ENCODE data around the gene TSHZ1. TPM values are rescaled to one million over a fixed set of nuclear protein-coding genes. Genes with fewer than 3 reads are reported as not detected.

Gene TSHZ1
- total RNA-seq, 2 donors from 2014 or later, result 14.5 to 19.4 TPM

DNA sequence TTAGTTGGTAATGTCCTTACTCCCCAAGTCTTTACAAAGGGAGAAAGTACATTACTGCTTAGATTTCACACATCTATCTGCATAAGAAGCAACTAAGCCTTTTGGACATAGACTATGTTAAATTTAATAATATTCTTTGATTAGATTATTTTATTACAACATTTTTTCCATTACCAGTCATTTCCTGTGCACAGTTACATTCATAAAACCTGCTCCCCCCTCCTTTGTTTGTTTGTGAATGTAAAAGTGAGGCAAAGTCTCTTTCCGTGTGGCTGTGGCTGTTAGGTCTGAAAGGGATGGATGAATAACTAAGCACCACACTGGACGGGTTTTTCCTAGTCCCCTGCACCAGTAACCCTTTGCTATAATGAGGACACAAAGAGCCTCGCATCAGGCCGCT lies 11.3 kb upstream of the TSHZ1 start:
- Histone ChIP-seq H3K27ac (no peak overlapping the region), H3K4me3 (no peak overlapping the region)

DNA sequence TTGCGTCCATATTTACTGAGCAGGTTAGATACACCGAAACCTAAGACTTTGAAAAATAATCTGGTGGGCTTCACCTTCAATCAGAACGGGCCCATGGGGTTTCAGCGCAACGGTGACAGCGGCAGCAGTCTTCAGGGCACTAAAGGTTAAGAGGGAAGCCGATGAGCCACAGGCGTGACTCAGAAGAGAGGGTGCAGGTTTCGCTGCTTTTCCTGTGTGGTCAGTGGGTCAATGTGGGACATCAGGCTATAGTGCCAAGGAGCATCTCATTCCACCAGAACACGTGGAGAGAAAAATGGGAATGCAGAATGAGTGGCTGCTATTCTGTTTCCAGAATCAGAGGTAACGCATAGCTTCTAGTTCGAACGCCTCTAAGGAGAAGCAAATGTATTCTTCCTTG lies 10.5 kb upstream of the TSHZ1 start:
- no peak overlapping the region for H3K27ac ChIP-seq
- DNase-seq (ENCODE audit: low spot score), result no peak
- H3K4me1 ChIP-seq, result peaks cover 0 to 36% of the 10 kb centered on the region in 2 donors
- H3K36me3 ChIP-seq, result peaks cover 6% of the 10 kb centered on the region
- no peak overlapping the region for H3K4me3 ChIP-seq
- no peaks in the 10 kb centered on the region for H3K9me3 ChIP-seq
- TF ChIP-seq, protein P1, sequence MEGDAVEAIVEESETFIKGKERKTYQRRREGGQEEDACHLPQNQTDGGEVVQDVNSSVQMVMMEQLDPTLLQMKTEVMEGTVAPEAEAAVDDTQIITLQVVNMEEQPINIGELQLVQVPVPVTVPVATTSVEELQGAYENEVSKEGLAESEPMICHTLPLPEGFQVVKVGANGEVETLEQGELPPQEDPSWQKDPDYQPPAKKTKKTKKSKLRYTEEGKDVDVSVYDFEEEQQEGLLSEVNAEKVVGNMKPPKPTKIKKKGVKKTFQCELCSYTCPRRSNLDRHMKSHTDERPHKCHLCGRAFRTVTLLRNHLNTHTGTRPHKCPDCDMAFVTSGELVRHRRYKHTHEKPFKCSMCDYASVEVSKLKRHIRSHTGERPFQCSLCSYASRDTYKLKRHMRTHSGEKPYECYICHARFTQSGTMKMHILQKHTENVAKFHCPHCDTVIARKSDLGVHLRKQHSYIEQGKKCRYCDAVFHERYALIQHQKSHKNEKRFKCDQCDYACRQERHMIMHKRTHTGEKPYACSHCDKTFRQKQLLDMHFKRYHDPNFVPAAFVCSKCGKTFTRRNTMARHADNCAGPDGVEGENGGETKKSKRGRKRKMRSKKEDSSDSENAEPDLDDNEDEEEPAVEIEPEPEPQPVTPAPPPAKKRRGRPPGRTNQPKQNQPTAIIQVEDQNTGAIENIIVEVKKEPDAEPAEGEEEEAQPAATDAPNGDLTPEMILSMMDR (IDR thresholded peaks at IDR 0.05), result no peak
- no peaks in the 10 kb centered on the region for H3K27me3 ChIP-seq

More for the DNA sequence above, 11.3 kb upstream of the TSHZ1 start:
- H3K9me3 ChIP-seq, result no peaks in the 10 kb centered on the region
- H3K4me1 ChIP-seq, result peaks cover 0 to 30% of the 10 kb centered on the region in 2 donors
- H3K27me3 ChIP-seq, result no peaks in the 10 kb centered on the region
- no peak for DNase-seq (ENCODE audit: low spot score)
- peaks cover 6% of the 10 kb centered on the region for H3K36me3 ChIP-seq
- TF ChIP-seq, protein P1 (IDR thresholded peaks at IDR 0.05), result no peak

DNA sequence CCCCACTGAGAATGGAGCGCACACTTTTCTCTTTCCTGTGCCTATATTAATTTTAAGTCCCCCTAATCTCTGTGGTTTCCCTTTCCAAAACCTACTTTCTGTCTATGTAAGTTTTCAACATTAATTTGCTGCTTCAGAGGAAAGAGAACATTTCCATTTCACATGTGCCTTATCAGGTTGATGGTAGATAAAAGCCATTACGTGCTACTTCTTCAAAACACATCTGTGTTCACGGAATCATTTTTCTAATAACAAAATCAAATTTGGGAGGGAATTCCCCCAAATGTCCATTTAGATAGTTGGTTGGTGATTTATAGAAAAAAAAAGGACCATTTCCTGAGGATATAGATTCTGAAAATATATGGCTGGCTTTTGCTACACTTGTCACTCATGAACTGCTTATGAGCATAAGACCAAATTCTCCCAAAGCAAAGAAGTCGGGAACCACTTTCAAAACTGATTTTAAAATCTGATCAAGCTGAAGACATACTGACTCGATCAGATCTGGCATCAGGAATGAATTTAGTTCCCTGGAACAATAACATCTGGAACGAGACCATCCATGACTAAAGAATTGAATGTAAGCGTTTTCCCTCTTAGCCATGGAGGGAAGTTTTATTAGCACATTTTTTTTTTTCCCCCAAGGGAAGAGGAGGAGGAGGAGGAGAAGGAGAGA lies 9.9 kb upstream of the TSHZ1 start:
- Histone ChIP-seq H3K9me3 (no peaks in the 10 kb centered on the region), H3K4me3 (no peak overlapping the region), H3K36me3 (peaks cover 6% of the 10 kb centered on the region), H3K27me3 (no peaks in the 10 kb centered on the region), H3K27ac (no peak overlapping the region), H3K4me1 (peaks cover 0 to 41% of the 10 kb centered on the region in 2 donors)
- DNase-seq (ENCODE audit: low spot score), result no peak
- TF ChIP-seq, protein P1 (IDR thresholded peaks at IDR 0.05), result no peak

DNA sequence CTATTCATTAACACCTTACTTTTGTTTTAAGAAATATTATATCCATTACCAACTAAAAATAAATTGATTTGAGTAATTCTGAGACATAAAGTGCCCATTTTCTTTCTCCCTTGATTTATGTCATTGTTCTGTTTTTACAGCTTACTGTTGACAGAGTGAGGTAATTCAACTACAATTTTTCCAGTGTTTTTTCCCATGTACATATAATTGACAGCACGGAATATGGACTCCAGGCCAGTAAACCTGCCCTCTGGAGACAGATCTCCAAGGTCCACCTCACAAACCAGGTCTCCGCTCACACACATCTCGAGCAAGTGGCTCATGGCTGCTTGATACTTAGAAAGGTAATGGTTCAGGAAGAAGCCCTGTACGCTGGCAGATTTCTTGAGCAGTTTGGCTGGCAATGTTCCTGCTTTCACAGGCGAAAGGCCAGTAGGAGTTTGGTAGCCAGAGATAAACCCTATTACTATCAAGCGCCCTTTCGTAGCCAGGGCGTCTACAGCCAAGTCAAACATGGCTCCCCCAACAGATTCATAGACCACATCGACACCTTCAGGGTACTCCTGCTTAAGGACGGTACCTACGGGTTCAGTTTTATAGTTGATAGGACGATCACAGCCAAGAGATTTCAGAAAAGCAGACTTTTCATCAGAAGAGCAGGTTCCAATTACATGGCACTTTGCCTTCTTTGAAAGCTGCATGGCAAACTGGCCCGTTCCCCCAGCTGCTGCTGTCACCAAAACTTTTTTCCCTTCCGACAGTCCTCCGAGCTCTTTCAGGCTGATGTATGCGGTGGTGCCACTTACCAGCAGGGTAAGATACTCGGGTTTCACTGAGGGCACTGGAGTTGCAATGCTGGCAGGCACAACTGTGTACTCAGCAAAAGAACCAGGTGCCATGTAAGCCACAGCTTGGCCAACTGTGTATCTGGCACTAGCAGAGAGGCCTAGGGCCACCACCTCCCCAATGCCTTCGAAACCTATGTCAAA lies 9.0 kb upstream of the TSHZ1 start:
- Histone ChIP-seq H3K36me3 (peaks cover 6% of the 10 kb centered on the region), H3K4me1 (peaks cover 0 to 49% of the 10 kb centered on the region in 2 donors), H3K9me3 (no peaks in the 10 kb centered on the region), H3K27ac (peak overlapping the region in 1 of 2 donors; percentile 33), H3K27me3 (no peaks in the 10 kb centered on the region), H3K4me3 (no peak overlapping the region)
- DNase-seq (ENCODE audit: low spot score), result no peak
- TF ChIP-seq, protein P1 (IDR thresholded peaks at IDR 0.05), result no peak

DNA sequence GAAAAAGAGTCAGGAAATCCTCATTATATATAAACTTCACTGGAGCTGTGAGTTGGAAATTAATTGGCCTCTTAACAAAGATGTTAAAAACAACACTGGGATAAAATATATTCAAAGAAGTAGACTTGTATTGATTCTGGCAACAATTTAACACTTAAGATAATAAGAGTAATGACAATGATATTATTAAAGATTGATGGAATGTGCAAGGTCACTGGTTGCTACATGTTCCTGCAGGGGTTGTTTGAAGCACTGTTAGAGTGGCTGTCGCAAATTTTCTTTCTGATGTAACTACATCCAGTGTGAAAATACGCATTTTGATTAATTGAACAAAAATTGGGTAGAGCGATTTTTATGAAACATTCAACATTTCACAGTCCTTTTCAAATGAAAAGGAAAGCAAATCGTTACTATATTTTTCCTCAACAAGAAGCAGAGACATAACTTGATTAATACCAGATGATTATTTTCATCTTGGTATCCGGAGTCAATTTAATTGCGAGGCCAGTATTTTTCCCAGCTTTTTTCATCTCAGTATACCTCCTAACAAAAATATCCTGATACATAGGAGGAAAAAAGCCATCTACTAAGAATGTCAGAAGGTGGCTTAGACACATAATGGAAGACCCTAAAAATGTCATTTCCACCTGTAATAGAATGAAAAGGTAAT lies 7.8 kb upstream of the TSHZ1 start:
- Histone ChIP-seq H3K4me3 (no peak overlapping the region), H3K27me3 (no peaks in the 10 kb centered on the region), H3K27ac (peak overlapping the region in 1 of 2 donors; percentile 98), H3K36me3 (peaks cover 6% of the 10 kb centered on the region), H3K9me3 (no peaks in the 10 kb centered on the region), H3K4me1 (peaks cover 0 to 60% of the 10 kb centered on the region in 2 donors)
- DNase-seq (ENCODE audit: low spot score), result no peak
- TF ChIP-seq, protein P1 (IDR thresholded peaks at IDR 0.05), result no peak

Data from right atrium auricular region (tissue), 2 donors.